Activated CD8-positive, alpha-beta T cell treated with anti-CD3 and anti-CD28 coated beads for 36 hours (primary cell): ENCODE measurements around the gene PLIN3. TPM values are rescaled to one million over a fixed set of nuclear protein-coding genes. Genes with fewer than 3 reads are reported as not detected.

Experiments used
- ATAC-seq: fragments of 200-7000 bp; cut with Tn5 transposase; one replicate; pipeline ENCODE4 v1.10.0; 2021; ENCODE audit warnings: mild to moderate bottlenecking, moderate library complexity
- CTCF ChIA-PET: fragments of 350-600 bp; sonication (Branson Sonifier 250); formaldehyde crosslinking; loops from one replicate; lab custom pipeline; 2021; ENCODE audit warnings: antibody characterized with exemption; lab: Charles Lee
- POLR2A ChIA-PET: fragments of 350-600 bp; sonication (Branson Sonifier 250); formaldehyde crosslinking; loops from one replicate; lab custom pipeline; 2021; ENCODE audit warnings: antibody characterized with exemption; lab: Charles Lee
- DNase-seq: peaks from one replicate; pipeline ENCODE4 v3.0.0-alpha.2; 2020
- H3K27ac Mint-ChIP-seq: one replicate; pipeline ENCODE4 v1.8.0; 2021; ENCODE audit warnings: mild to moderate bottlenecking, mixed read lengths
- H3K27me3 Mint-ChIP-seq: one replicate; pipeline ENCODE4 v1.8.0; 2021; ENCODE audit warnings: mixed read lengths
- H3K36me3 Mint-ChIP-seq: one replicate; pipeline ENCODE4 v1.8.0; 2021; ENCODE audit warnings: low read depth, mixed read lengths
- H3K4me1 Mint-ChIP-seq: one replicate; pipeline ENCODE4 v1.8.0; 2021; ENCODE audit warnings: low read depth, mixed read lengths
- H3K4me3 Mint-ChIP-seq: one replicate; pipeline ENCODE4 v1.8.0; 2021; ENCODE audit warnings: mild to moderate bottlenecking, moderate library complexity, mixed read lengths
- H3K9me3 Mint-ChIP-seq: one replicate; pipeline ENCODE4 v1.8.0; 2021; ENCODE audit warnings: mixed read lengths
- intact Hi-C: fragments of 100-400 bp; cut with micrococcal nuclease; formaldehyde crosslinking; loops from one replicate; pipeline ENCODE4 v1.10.0; 2022
- total RNA-seq, 2 experiments: library from RNA; stranded (reverse); gene quantifications; one replicate each; pipeline ENCODE4 v1.2.3, GENCODE V29; 2021
- TF ChIP-seq, protein P1 (sequence below): fragments of 200-600 bp; IDR thresholded peaks from one replicate; pipeline ENCODE4 v1.8.0; 2022; ENCODE audit warnings: antibody characterized with exemption, mild to moderate bottlenecking

PLIN3 gene
- total RNA-seq, 2 experiments from 2014 or later = 15.5 to 23.5 TPM

DNA sequence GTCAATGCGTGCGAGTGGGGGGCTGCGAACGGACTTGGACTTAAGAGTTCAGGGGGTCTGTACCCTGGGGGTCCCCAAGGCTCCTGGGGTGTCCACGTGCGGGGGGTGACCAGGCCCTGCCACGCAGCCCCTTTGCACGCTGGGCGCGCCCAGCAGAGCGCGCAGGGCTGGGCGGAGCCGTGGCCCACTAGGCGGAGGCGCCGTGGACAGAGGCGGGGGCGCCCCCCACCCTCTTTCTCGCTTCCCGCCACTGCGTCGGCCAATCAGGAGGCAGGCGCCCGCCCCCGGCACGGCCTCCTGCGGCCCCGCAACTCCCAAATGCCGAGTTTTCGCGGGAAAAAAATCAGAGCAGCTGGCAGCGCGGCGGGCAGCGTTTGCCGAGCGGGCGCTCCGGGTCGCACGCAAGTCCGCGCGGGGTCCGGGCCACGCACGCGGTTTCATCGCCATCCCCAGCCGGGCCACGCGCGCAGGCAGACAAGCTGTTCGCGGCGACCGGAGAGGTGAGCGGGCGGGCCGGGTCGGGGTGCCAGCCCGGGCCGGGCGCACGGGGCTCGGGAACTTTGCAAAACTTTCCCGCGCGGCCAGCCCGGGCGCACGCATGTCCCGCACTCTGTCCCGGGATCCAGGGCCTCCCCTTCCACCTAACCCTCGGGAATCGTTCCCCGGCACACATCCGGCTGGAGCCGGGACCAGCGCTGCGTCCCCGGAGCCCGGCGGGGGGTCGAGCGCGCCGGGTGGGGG, 41.9 kb upstream of the PLIN3 start, which contains the start of gene UHRF1:
UHRF1 (plus strand) TSS at position 346 of the 741 bp plus-strand sequence. CDS start 1,385 bp downstream, outside the sequence.
- intact Hi-C loops = no loop called here
- TF ChIP-seq, protein P1, sequence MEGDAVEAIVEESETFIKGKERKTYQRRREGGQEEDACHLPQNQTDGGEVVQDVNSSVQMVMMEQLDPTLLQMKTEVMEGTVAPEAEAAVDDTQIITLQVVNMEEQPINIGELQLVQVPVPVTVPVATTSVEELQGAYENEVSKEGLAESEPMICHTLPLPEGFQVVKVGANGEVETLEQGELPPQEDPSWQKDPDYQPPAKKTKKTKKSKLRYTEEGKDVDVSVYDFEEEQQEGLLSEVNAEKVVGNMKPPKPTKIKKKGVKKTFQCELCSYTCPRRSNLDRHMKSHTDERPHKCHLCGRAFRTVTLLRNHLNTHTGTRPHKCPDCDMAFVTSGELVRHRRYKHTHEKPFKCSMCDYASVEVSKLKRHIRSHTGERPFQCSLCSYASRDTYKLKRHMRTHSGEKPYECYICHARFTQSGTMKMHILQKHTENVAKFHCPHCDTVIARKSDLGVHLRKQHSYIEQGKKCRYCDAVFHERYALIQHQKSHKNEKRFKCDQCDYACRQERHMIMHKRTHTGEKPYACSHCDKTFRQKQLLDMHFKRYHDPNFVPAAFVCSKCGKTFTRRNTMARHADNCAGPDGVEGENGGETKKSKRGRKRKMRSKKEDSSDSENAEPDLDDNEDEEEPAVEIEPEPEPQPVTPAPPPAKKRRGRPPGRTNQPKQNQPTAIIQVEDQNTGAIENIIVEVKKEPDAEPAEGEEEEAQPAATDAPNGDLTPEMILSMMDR = no peak
- ChIA-PET CTCF (no interaction called here), POLR2A (interaction anchor here (1.5 to 1.8 kb wide), 2 partner anchors 12 to 38 kb away, joined by 5 to 10 read pairs; no protein-coding TSS in a partner anchor)
- Mint-ChIP-seq H3K4me1 (peaks cover 42% of the 10 kb centered on the region), H3K4me3 (peak within 1 kb of the TSS; percentile 95), H3K36me3 (peaks cover 41% of the 10 kb centered on the region), H3K9me3 (no peaks in the 10 kb centered on the region), H3K27me3 (no peaks in the 10 kb centered on the region), H3K27ac (peak within 1 kb of the TSS; percentile 87)
- DNase-seq (peak; percentile 83), ATAC-seq (peak; percentile 49)

DNA sequence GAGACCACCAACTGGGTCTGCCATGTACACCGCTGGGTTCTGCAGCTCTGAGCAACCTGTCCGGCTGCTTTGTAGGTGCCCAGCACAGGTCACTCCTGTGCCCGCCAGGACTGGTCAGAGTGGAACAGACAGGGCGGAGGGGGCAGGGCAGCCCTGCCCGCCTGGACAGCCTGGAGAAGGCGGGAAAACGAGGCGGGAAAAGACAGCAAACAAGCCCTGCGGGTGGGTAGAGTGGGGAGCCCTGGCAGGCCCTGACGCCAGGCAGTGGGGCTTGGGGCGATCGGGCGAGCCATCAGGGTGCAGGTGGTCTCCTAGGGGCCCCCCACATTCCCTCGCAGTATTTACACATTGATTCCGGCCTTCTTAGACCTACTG, 41.3 kb upstream of the PLIN3 start:
- H3K27ac Mint-ChIP-seq = peak overlapping the region; percentile 30
- ATAC-seq = no peak
- H3K27me3 Mint-ChIP-seq = no peaks in the 10 kb centered on the region
- H3K4me1 Mint-ChIP-seq = peaks cover 37% of the 10 kb centered on the region
- TF ChIP-seq, protein P1 = no peak
- intact Hi-C loops = no loop called here
- POLR2A ChIA-PET = interaction anchor here (0.7 to 1.8 kb wide), 2 partner anchors 7 to 12 kb away, joined by 3 to 10 read pairs; no protein-coding TSS in a partner anchor
- peaks cover 35% of the 10 kb centered on the region for H3K36me3 Mint-ChIP-seq
- no peaks in the 10 kb centered on the region for H3K9me3 Mint-ChIP-seq
- H3K4me3 Mint-ChIP-seq = peak overlapping the region; percentile 95
- DNase-seq = no peak
- CTCF ChIA-PET = interaction anchor here (1.2 kb wide), 1 partner anchor 36 kb away, joined by 3 read pairs; no protein-coding TSS in a partner anchor

DNA sequence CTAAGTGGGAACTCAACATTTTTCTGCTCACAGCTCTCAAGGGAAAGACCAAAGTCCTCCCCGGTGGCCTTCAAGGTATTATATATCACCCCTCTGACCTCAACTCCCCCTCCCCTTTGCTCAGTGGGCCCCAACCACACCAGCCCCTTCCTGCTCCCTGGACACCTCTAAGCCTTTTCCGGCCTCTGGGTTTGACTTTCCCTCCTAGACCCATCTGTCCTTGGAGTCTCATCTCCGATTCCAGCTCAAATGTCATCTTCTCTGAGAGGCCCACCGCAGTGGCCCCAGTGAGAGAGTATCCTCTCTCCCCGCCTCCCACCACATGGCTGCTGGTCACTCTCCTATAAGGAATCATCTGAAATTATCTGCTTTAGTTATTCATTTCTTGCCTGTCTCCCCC, 40.9 kb upstream of the PLIN3 start:
- H3K9me3 Mint-ChIP-seq = no peaks in the 10 kb centered on the region
- peak overlapping the region; percentile 95 for H3K4me3 Mint-ChIP-seq
- ChIA-PET CTCF (interaction anchor here (1.2 kb wide), 1 partner anchor 35 kb away, joined by 3 read pairs; no protein-coding TSS in a partner anchor), POLR2A (interaction anchor here (0.6 to 1.8 kb wide), 3 partner anchors 8 to 41 kb away, joined by 3 to 10 read pairs (median 3); no protein-coding TSS in a partner anchor)
- H3K4me1 Mint-ChIP-seq = peaks cover 33% of the 10 kb centered on the region
- peak overlapping the region; percentile 30 for H3K27ac Mint-ChIP-seq
- ATAC-seq (no peak), DNase-seq (no peak)
- intact Hi-C loops = no loop called here
- peaks cover 31% of the 10 kb centered on the region for H3K36me3 Mint-ChIP-seq
- H3K27me3 Mint-ChIP-seq = no peaks in the 10 kb centered on the region
- TF ChIP-seq, protein P1 = no peak

DNA sequence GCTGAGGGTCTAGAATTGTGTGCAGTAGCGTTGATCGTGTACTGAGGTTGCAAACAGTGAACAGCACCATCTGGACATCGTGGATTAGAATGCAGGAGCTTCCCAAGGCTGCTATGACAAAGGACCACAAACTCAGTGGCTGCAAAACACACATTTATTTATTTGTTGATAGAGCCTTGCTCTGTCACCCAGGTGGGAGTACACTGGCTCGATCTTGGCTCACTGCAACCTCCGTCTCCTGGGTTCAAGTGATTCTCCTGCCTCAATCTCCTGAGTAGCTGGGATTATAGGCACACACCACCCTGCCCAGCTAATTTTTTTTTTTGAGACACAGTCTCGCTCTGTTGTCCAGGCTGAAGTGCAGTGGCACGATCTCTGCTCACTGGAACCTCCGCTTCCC, 39.5 kb upstream of the PLIN3 start:
- no peak overlapping the region for H3K4me3 Mint-ChIP-seq
- intact Hi-C loops = no loop called here
- POLR2A ChIA-PET = interaction anchor here (0.6 to 1.3 kb wide), 3 partner anchors 9 to 1593 kb away, joined by 3 read pairs; no protein-coding TSS in a partner anchor
- peaks cover 17% of the 10 kb centered on the region for H3K36me3 Mint-ChIP-seq
- no peak for DNase-seq
- H3K27me3 Mint-ChIP-seq = no peaks in the 10 kb centered on the region
- no peak overlapping the region for H3K27ac Mint-ChIP-seq
- ATAC-seq = no peak
- no peaks in the 10 kb centered on the region for H3K9me3 Mint-ChIP-seq
- CTCF ChIA-PET = interaction anchor here (1.0 to 1.3 kb wide), 2 partner anchors 34 to 55 kb away, joined by 3 to 7 read pairs; no protein-coding TSS in a partner anchor
- TF ChIP-seq, protein P1 = no peak
- peaks cover 20% of the 10 kb centered on the region for H3K4me1 Mint-ChIP-seq

DNA sequence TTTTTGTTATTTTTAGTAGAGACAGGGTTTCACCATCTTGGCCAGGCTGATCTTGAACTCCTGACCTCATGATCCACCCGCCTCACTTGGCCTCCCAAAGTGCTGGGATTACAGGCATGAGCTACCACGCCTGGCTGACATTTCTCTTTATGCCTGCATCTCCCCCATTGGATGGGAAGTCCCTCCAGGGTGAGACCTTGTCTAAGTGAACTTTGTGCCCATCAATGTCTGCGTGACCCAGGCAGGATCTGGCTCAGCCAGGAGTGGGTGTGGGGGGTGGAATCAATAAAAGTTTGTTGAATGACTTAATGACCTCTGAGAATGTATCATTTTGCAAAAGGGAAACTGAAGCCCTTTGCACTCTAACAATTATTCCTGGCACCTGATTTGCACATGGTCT, 37.0 kb upstream of the PLIN3 start:
- H3K27me3 Mint-ChIP-seq = no peaks in the 10 kb centered on the region
- TF ChIP-seq, protein P1 = no peak
- ATAC-seq (no peak), DNase-seq (no peak)
- H3K4me3 Mint-ChIP-seq = no peak overlapping the region
- ChIA-PET CTCF (no interaction called here), POLR2A (interaction anchor here (1.0 to 1.6 kb wide), 2 partner anchors 11 to 75 kb away, joined by 3 to 6 read pairs; no protein-coding TSS in a partner anchor)
- intact Hi-C loops = no loop called here
- peaks cover 16% of the 10 kb centered on the region for H3K4me1 Mint-ChIP-seq
- no peaks in the 10 kb centered on the region for H3K9me3 Mint-ChIP-seq
- H3K27ac Mint-ChIP-seq = peak overlapping the region; percentile 24
- no peaks in the 10 kb centered on the region for H3K36me3 Mint-ChIP-seq
